HEK293 (cell line): ENCODE data around the gene EMSY.

Experiments
- CTCF ChIA-PET: fragments of 350-600 bp; formaldehyde crosslinking; extraction: SDS; loops from one replicate; lab custom pipeline; 2021; ENCODE audit warnings: antibody characterized with exemption; lab: Yijun Ruan, JAX
- POLR2A ChIA-PET: fragments of 300-600 bp; formaldehyde crosslinking; extraction: SDS; loops from one replicate; lab custom pipeline; 2020; ENCODE audit warnings: antibody characterized with exemption, inconsistent platforms; lab: Yijun Ruan, JAX
- H3K27ac ChIP-seq: fragments of 200-500 bp; sonication (Bioruptor generic); 2 replicates; pipeline ENCODE4 v1.5.1; 2014; ENCODE audit warnings: low read depth, low read length, control low read depth, inconsistent platforms; ENCODE audit errors: extremely low read depth
- H3K36me3 ChIP-seq, 2 experiments: fragments of 200-500 bp in 1 of 2; sonication (Bioruptor generic) in 1 of 2; 1 replicate in 1 of 2; 2 replicates in 1 of 2; pipeline ENCODE4 v1.5.1; 2014 to 2017; ENCODE audit warnings: inconsistent platforms in 2 of 2, low read length in 2 of 2; ENCODE audit not compliant: control insufficient read depth in 2 of 2, insufficient read depth in 1 of 2
- H3K4me1 ChIP-seq: fragments of 200-500 bp; sonication (Bioruptor generic); 2 replicates; pipeline ENCODE4 v1.5.1; 2014; ENCODE audit warnings: mild to moderate bottlenecking, low read length, inconsistent platforms; ENCODE audit not compliant: control insufficient read depth, insufficient read depth
- H3K4me3 ChIP-seq: 2 replicates; pipeline ENCODE4 v1.5.1; 2011; ENCODE audit warnings: low read depth, mild to moderate bottlenecking, control low read depth, low read length, moderate library complexity
- H3K9me3 ChIP-seq: fragments of 200-500 bp; sonication (Bioruptor generic); 2 replicates; pipeline ENCODE4 v1.5.1; 2014; ENCODE audit warnings: low read depth, low read length, inconsistent platforms; ENCODE audit not compliant: control insufficient read depth, insufficient read depth
- HOXA7 ChIP-seq: sonication (generic); formaldehyde crosslinking; IDR thresholded peaks from 2 replicates; pipeline ENCODE4 v1.8.1; 2022; ENCODE audit warnings: missing genetic modification reagents, borderline replicate concordance
- KLF7 ChIP-seq: fragments of 450-650 bp; formaldehyde crosslinking; IDR thresholded peaks from 2 replicates; pipeline ENCODE4 v1.5.1; 2016; ENCODE audit warnings: missing biosample characterization, missing genetic modification characterization, borderline replicate concordance
- MYNN ChIP-seq: fragments of 450-650 bp; formaldehyde crosslinking; IDR thresholded peaks from 2 replicates; pipeline ENCODE4 v1.5.1; 2016; ENCODE audit warnings: missing biosample characterization, missing genetic modification characterization, borderline replicate concordance
- RBAK ChIP-seq: fragments of 450-650 bp; formaldehyde crosslinking; IDR thresholded peaks from 2 replicates; pipeline ENCODE4 v1.5.1; 2016; ENCODE audit warnings: missing biosample characterization, missing genetic modification characterization
- ZBTB17 ChIP-seq: fragments of 450-650 bp; formaldehyde crosslinking; IDR thresholded peaks from 2 replicates; pipeline ENCODE4 v1.5.1; 2016; ENCODE audit warnings: missing biosample characterization, missing genetic modification characterization
- ZBTB20 ChIP-seq: fragments of 450-650 bp; formaldehyde crosslinking; IDR thresholded peaks from 2 replicates; pipeline ENCODE4 v1.5.1; 2016; ENCODE audit warnings: missing biosample characterization, missing genetic modification characterization
- ZEB2 ChIP-seq: fragments of 450-650 bp; formaldehyde crosslinking; IDR thresholded peaks from 2 replicates; pipeline ENCODE4 v1.5.1; 2016; ENCODE audit warnings: missing biosample characterization, missing genetic modification characterization
- ZNF121 ChIP-seq: fragments of 450-650 bp; formaldehyde crosslinking; IDR thresholded peaks from 2 replicates; pipeline ENCODE4 v1.5.1; 2016; ENCODE audit warnings: missing biosample characterization, missing genetic modification characterization
- ZNF155 ChIP-seq: fragments of 450-650 bp; formaldehyde crosslinking; IDR thresholded peaks from 2 replicates; pipeline ENCODE4 v1.5.1; 2016; ENCODE audit warnings: missing biosample characterization, missing genetic modification characterization
- ZNF157 ChIP-seq: fragments of 450-650 bp; formaldehyde crosslinking; IDR thresholded peaks from 2 replicates; pipeline ENCODE4 v1.5.1; 2016; ENCODE audit warnings: missing biosample characterization, missing genetic modification characterization
- ZNF16 ChIP-seq: fragments of 450-650 bp; formaldehyde crosslinking; IDR thresholded peaks from 2 replicates; pipeline ENCODE4 v1.5.1; 2016; ENCODE audit warnings: low read depth, missing biosample characterization, missing genetic modification characterization
- ZNF266 ChIP-seq: fragments of 450-650 bp; formaldehyde crosslinking; IDR thresholded peaks from 2 replicates; pipeline ENCODE4 v1.5.1; 2016; ENCODE audit warnings: missing biosample characterization, missing genetic modification characterization, low read depth
- ZNF292 ChIP-seq: fragments of 450-650 bp; formaldehyde crosslinking; IDR thresholded peaks from 2 replicates; pipeline ENCODE4 v1.5.1; 2016; ENCODE audit warnings: low read depth, missing biosample characterization, missing genetic modification characterization, borderline replicate concordance
- ZNF394 ChIP-seq: fragments of 450-650 bp; formaldehyde crosslinking; IDR thresholded peaks from 2 replicates; pipeline ENCODE4 v1.5.1; 2016; ENCODE audit warnings: missing biosample characterization, missing genetic modification characterization, mild to moderate bottlenecking, moderate library complexity, borderline replicate concordance
- ZNF510 ChIP-seq: fragments of 450-650 bp; formaldehyde crosslinking; IDR thresholded peaks from 2 replicates; pipeline ENCODE4 v1.5.1; 2018; ENCODE audit warnings: mild to moderate bottlenecking, missing genetic modification characterization, missing biosample characterization; ENCODE audit not compliant: insufficient replicate concordance
- ZNF514 ChIP-seq: fragments of 450-650 bp; formaldehyde crosslinking; IDR thresholded peaks from 2 replicates; pipeline ENCODE4 v1.5.1; 2016; ENCODE audit warnings: missing biosample characterization, missing genetic modification characterization
- ZNF561 ChIP-seq: fragments of 450-650 bp; IDR thresholded peaks from 2 replicates; pipeline ENCODE4 v1.5.1; 2018; ENCODE audit warnings: missing biosample characterization, missing genetic modification characterization, borderline replicate concordance
- ZNF571 ChIP-seq: fragments of 450-650 bp; formaldehyde crosslinking; IDR thresholded peaks from 2 replicates; pipeline ENCODE4 v1.5.0; 2017; ENCODE audit warnings: missing biosample characterization, missing genetic modification characterization
- ZNF660 ChIP-seq: fragments of 450-650 bp; IDR thresholded peaks from 2 replicates; pipeline ENCODE4 v1.5.1; 2018; ENCODE audit warnings: missing biosample characterization, mild to moderate bottlenecking, missing genetic modification characterization
- ZNF792 ChIP-seq: fragments of 450-650 bp; formaldehyde crosslinking; IDR thresholded peaks from 2 replicates; pipeline ENCODE4 v1.5.1; 2016; ENCODE audit warnings: missing biosample characterization, missing genetic modification characterization
- ZSCAN23 ChIP-seq: fragments of 450-650 bp; formaldehyde crosslinking; IDR thresholded peaks from 2 replicates; pipeline ENCODE4 v1.5.1; 2016; ENCODE audit warnings: missing biosample characterization, missing genetic modification characterization
- TF ChIP-seq, protein P1 (sequence below): fragments of 450-650 bp; formaldehyde crosslinking; IDR thresholded peaks from 2 replicates; pipeline ENCODE4 v1.5.0; 2017; ENCODE audit warnings: missing biosample characterization, missing genetic modification characterization, borderline replicate concordance
- TF ChIP-seq, protein P2 (sequence below): fragments of 450-650 bp; formaldehyde crosslinking; IDR thresholded peaks from 2 replicates; pipeline ENCODE4 v1.5.1; 2016; ENCODE audit warnings: missing biosample characterization, missing genetic modification characterization

The EMSY gene

DNA sequence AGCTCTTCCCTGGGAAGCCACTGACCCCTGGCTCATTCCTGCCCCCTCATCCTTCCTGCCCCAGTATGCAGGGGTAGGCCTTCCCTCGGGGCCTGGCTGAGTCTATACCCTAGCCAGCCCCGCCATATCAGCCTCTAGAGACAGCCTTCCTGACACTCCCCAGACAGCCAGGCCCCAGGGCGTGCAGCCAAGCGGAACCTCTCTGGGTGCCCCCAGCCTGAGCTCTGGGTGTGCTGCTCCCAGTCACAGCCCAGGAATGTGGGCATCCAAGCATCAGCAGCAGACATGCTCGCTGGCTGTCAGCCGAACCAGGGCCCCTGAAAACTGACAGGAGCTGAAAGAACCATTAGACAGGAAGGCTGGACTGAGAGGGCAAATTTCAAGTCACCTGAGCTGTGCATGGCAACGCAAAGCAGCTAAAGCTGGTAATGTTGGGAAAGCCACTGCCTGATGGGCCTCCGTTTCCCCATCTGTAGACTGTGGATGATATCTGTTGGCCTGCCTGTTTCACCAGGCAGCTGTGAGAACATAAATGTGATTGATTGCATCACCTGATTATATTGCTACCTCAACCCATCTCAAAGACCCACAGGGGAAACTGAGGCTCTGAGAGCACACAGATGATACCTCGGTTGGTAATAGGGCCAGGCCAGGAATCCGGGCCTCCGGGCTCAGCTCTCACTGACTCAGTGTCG lies 132.6 kb downstream of the EMSY start:
- no peaks in the 10 kb centered on the region for H3K9me3 ChIP-seq
- POLR2A ChIA-PET = no interaction called here
- CTCF ChIA-PET = interaction anchor here (1.5 kb wide), 1 partner anchor 10 kb away, joined by 8 read pairs; no protein-coding TSS in a partner anchor

DNA sequence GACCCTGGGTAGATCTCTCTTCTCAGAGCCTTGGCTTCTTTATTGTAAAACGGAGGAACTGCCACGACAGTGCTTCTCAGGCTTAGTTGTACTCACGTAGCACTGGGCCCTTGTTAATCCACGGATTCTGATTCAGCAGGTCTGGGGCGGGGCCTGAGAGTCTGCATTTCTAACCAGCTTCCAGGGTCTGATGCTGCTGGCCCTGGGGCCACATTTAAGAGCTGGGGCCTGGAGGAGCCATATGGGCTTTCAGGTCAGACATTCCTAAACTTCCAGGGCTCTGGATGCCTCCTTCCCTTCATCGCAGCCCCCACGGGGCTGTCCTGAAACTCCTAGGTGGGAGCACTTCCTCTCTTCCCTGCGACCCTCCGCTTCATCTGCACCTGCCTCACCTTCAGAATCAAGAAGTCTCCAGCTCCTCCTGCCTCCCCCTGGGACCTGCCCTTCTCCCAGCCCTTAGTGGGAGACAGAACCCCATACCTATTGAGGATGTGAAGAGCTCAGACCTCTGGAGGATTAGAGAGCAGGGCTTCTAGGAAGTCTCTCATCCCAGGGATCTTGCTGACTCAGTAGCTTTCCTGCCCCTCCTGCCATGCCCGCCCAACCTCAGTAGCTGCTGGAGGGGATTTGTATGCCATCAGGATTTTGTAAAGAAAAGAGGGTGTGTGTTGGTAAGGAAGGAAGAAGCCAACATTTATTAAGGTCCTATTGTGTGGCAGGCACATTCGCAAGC lies 133.3 kb downstream of the EMSY start:
- no peaks in the 10 kb centered on the region for H3K36me3 ChIP-seq
- ChIA-PET POLR2A (no interaction called here), CTCF (interaction anchor here (0.6 to 1.5 kb wide), 2 partner anchors 11 to 277 kb away, joined by 3 to 8 read pairs; no protein-coding TSS in a partner anchor)
- no peaks in the 10 kb centered on the region for H3K4me1 ChIP-seq
- no peak overlapping the region for H3K27ac ChIP-seq
- no peak overlapping the region for H3K4me3 ChIP-seq
- no peaks in the 10 kb centered on the region for H3K9me3 ChIP-seq
- no peak for TF ChIP-seq ZNF561
- TF ChIP-seq ZNF792 (tag by site-specific recombination) = no peak
- TF ChIP-seq ZNF155 (tag by site-specific recombination) = no peak
- no peak for TF ChIP-seq ZNF571
- TF ChIP-seq, protein P1, sequence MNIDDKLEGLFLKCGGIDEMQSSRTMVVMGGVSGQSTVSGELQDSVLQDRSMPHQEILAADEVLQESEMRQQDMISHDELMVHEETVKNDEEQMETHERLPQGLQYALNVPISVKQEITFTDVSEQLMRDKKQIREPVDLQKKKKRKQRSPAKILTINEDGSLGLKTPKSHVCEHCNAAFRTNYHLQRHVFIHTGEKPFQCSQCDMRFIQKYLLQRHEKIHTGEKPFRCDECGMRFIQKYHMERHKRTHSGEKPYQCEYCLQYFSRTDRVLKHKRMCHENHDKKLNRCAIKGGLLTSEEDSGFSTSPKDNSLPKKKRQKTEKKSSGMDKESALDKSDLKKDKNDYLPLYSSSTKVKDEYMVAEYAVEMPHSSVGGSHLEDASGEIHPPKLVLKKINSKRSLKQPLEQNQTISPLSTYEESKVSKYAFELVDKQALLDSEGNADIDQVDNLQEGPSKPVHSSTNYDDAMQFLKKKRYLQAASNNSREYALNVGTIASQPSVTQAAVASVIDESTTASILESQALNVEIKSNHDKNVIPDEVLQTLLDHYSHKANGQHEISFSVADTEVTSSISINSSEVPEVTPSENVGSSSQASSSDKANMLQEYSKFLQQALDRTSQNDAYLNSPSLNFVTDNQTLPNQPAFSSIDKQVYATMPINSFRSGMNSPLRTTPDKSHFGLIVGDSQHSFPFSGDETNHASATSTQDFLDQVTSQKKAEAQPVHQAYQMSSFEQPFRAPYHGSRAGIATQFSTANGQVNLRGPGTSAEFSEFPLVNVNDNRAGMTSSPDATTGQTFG (tag by site-specific recombination) = no peak
- TF ChIP-seq RBAK (tag by site-specific recombination) = no peak
- TF ChIP-seq ZNF510 = no peak
- TF ChIP-seq MYNN (tag by site-specific recombination) = no peak
- TF ChIP-seq ZNF292 (tag by site-specific recombination) = no peak
- TF ChIP-seq, protein P2, sequence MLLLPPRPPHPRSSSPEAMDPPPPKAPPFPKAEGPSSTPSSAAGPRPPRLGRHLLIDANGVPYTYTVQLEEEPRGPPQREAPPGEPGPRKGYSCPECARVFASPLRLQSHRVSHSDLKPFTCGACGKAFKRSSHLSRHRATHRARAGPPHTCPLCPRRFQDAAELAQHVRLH (tag by site-specific recombination) = no peak
- TF ChIP-seq ZNF16 = no peak
- no peak for TF ChIP-seq ZNF121 (tag by site-specific recombination)
- TF ChIP-seq ZEB2 (tag by site-specific recombination) = no peak
- TF ChIP-seq ZNF660 (tag by site-specific recombination) = no peak
- no peak for TF ChIP-seq KLF7 (tag by site-specific recombination)
- TF ChIP-seq ZNF394 = no peak
- TF ChIP-seq HOXA7 = no peak
- no peak for TF ChIP-seq ZNF514 (tag by site-specific recombination)
- TF ChIP-seq ZSCAN23 (tag by site-specific recombination) = no peak

More for the DNA sequence above, 132.6 kb downstream of the EMSY start:
- H3K36me3 ChIP-seq = no peaks in the 10 kb centered on the region
- no peak for TF ChIP-seq ZNF157
- TF ChIP-seq ZBTB20 (tag by site-specific recombination) = 0 out of 2 replicates have a peak, but pooled peaks have one; percentile 27
- TF ChIP-seq ZBTB17 (tag by site-specific recombination) = 0 out of 2 replicates have a peak, but pooled peaks have one; percentile 17
- no peak for TF ChIP-seq ZNF266 (tag by site-specific recombination)
- H3K4me3 ChIP-seq = no peak overlapping the region
- no peaks in the 10 kb centered on the region for H3K4me1 ChIP-seq
- H3K27ac ChIP-seq = no peak overlapping the region
